GM18511 (cell line): Measurements from ENCODE around the gene PLOD1.
"Not testable (repeated sequence)": the region's sequence is repeated elsewhere in the genome, so short reads cannot be mapped to it uniquely, and the experiment has no call there.

ENCODE experiments used
- ATAC-seq: cut with Tn5 transposase; IDR thresholded peaks from one replicate; pipeline ENCODE4 v1.9.1; 2021; ENCODE audit warnings: mild to moderate bottlenecking, moderate library complexity; ENCODE audit not compliant: unreplicated experiment

PLOD1 gene

DNA sequence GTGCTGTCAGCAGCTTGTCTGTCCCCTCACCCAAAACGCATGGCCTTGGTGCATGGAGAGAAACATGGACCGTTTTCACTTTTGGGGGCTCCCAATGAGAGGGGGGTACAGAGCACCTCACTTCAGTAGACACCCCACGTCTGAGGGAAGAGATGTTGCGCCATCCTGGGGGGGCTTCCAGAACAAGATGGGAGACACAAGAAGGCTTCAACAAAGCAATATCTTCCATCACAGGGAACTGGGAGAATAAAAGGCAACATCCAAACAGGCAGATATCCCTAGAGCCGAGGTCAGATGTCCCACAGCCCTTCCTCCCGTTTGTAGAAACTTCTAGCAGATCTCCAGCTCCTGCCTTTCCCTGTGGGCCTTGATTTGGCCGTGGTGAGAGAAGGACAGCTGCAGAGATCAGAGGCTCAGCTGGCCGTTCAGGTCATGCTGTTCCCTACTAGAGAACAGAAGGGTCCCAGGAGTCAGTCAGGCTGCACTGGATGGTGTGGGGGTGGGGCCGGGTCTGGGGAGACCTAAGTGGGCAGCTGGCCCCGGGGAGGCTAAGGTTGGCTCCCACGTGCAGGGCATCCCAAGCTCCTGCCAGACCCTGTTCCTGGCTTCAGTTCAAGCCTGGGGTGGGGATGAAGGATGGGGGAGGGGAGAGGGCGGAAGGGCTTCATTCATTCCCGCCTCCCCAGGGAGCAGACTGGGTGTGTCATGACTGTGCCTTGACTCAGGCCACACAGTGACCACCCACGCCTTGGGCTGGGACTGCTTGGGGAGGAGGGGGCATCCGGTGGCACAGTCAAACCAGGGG, 4.4 kb downstream of the PLOD1 start:
- ATAC-seq = no peak

- not testable (repeated sequence) for ATAC-seq
These were observed 5.3 kb downstream of the PLOD1 start for GRCh38 chr1:11939794-11940193.

DNA sequence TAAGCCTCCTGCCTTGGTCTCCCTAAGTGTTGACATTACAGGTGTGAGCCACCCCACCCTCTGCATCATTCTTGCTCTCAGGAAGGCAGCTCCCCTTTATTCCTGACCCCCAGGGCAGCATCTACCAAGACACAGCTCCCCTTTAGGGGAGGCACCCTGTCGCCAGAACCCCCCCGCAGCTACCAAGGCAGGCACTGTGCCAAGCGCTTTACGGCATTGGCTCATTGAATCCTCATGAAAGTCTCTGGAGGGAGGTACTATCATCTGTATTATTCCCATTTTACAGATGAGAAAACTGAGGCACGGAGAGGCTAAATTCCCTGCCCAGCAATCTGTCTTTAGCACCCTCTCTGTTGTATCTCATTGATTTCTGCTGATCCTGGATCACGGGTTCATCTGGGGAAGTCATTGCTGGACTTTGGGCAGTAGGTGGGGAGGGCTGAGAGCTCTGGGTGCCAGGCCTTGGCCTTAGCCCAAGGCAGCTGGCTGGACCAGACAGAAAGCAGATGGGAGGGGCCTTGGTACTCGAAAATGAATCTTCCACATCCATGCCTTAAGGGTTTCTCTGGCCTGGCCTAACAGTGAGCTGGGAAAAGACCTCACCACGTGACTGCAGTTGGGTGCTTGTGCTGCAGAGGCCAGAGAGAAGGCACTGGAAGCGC, 5.9 kb downstream of the PLOD1 start:
- ATAC-seq = no peak

- no peak for ATAC-seq
These were observed 7.8 kb downstream of the PLOD1 start for GRCh38 chr1:11942280-11942679.

DNA sequence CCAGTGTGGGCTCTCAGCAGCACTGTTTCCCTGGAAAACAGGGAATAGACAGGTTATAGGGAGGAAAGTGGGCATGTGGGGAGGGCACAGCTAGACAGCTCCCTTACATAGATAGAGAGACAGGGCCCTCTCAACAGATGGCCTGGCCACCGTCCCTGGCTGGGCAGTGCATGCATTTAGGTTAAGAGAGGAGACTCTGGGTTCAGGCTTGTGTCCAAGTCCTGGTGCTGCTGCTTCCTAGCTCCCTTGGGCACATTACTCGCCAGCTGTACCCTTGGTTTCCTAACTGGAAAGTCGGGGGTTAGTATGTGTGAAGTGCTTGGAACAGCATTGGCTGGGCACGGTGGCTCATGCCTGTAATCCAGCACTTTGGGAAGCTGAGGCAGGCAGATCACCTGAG, 9.1 kb downstream of the PLOD1 start:
- no peak for ATAC-seq

- no peak for ATAC-seq
These were observed 9.9 kb downstream of the PLOD1 start for GRCh38 chr1:11944358-11944931.

DNA sequence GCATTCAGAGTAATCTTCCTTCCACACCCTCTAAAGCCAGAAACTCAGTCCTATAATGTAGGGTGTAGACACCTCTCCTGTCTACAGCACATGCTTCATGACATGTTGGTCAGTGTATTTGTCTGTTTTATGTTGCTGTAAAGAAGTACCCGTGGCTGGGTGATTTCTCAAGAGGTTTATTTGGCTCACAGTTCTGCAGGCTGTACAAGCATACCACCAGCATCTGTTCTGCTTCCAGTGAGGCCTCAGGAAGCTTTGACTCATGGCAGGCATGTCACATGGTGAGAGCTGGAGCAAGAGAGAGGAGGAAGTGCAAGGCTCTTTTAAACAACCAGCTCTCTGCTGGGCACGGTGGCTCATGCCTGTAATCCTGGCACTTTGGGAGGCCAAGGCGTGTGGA, 12.1 kb downstream of the PLOD1 start:
- ATAC-seq = no peak

GRCh38 chr1:11948822-11949458, 14.4 kb downstream of the PLOD1 start:
- no peak for ATAC-seq

GRCh38 chr1:11951901-11952300, 17.4 kb downstream of the PLOD1 start:
- no peak for ATAC-seq

DNA sequence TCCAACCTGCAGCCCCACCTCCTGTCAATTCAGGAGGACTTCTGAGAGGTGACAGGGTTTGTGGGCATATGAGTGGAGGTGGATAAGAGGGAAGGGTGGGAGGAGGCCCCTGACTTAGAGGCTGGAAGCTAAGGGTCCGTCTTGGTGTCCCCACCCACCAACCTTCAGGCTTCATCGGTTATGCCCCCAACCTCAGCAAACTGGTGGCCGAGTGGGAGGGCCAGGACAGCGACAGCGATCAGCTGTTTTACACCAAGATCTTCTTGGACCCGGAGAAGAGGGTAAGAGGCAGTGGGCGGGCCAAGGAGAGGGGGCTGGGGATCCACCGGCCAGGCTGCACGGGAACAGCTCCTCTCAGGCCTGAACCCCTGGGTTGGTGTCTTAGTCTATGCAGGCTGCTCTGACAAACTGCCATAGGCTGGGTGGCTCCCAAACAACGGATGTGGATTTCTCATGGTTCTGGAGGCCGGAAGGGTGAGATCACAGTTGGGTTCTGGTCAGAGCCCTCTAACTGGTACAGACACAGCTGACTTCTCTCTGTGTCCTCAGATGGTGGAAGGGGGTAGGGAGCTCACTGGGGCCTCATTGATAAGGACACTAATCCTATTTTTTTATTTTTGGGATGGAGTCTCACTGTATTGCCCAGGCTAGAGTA, 18.1 kb downstream of the PLOD1 start:
- ATAC-seq = no peak

DNA sequence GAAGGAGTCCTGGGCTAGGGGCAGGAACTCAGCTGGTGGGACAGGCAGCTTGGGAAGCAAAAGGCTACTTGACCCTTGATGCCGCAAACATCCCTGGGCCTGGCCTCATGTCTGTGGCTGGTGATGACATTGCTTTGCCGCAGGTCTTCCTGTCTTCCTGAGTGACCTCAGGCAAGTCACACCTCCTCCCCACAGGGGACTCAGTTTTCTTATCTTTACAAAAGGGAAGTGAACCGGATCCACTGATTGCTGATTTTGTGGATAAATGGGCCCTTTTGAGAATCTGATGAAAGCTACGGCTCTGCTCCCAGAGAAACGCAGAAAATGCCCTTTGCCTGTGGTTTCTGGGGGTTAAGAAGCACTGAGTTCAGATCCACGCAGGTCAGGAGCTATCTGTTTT, 20.7 kb downstream of the PLOD1 start:
- no peak for ATAC-seq

GRCh38 chr1:11957398-11957797, 22.9 kb downstream of the PLOD1 start:
- ATAC-seq = no peak

DNA sequence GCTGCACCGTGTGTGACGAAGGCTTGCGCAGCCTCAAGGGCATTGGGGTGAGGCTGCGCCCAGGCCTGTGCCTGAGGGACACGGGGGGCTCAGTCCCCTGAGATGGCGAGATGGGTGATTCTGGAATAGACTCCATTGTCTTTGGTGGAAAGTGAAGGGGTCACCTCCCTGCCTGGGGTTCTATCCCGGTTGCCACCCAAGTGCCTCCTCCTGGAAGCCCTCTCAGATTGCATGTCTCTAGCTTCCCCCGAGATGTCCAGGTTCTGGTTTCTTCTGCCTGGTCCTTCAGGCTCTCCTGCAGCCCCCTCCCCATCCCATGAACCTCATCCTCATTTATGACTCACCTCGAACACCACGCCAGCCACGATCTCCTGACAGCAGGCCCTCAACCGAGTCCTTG, 23.4 kb downstream of the PLOD1 start:
- no peak for ATAC-seq

GRCh38 chr1:11960276-11960675, 25.8 kb downstream of the PLOD1 start:
- no peak for ATAC-seq

DNA sequence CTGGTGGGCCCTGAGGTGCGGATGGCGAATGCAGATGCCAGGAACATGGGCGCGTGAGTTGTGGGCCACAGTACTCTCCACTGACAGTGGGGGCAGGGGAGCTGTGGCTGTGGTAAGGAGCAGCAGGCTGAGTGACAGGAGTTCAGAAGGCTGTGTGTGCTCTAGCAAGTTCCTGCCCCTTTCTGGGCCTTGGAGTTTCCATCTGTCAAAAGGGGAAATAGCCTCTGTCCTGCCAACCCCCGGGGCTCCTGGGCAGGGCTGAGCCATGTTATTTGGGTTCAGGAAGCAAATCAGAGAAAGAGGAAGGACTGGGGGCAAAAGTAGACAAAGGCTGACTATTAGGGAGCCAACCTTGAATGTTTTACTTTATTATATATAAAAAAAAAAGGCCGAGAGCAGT, 26.2 kb downstream of the PLOD1 start:
- ATAC-seq = no peak

DNA sequence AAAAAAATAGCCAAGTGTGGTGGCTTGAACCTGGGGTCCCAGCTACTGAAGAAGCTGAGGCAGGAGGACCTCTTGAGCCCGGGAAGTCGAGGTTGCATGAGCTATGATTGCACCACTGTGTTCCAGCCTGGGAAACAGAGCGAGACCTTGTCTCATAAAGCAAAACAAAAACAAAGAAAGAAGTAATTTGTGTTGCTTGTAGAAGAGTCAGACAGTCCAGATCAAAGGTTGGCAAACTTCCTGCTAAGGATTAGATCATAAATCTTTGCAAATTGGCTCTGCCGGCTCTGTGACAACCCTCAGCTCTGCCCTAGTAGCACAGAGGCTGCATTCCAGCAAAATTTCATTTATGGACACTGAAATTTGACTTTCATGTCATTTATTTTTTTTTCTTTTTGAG, 26.7 kb downstream of the PLOD1 start:
- ATAC-seq = no peak

DNA sequence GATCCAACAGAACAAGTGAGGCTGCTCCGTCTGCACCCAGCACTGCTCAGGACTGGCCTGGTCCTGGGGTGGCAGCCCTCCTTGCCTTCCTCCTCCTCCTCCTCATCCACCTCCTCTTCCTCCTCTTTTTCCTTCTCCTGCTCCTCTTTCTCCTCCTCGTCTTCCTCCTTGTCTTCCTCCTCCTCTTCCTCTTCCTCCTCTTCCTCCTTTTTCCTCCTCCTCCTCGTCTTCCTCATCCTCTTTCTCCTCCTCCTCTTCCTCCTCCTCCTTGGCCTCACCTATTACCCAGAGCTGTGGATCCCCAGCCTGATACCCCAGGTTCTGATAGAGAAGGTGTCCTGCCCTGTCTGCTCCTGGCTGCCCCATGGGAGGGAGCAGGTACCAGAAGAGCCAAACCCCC, 29.1 kb downstream of the PLOD1 start:
- ATAC-seq = no peak

- ATAC-seq = no peak
These were observed 30.1 kb downstream of the PLOD1 start for GRCh38 chr1:11964656-11965055.

- no peak for ATAC-seq
These were observed 32.6 kb downstream of the PLOD1 start for GRCh38 chr1:11967028-11967547.

- no peak for ATAC-seq
These were observed 36.1 kb downstream of the PLOD1 start for GRCh38 chr1:11970441-11971185.
